Cardiac fibroblast (primary cell): ENCODE results near the gene MAS1L.

Experiments used
- DNase-seq, 2 donors: peaks; one replicate each; pipeline versions ENCODE4 v3.0.0 to v3.0.0-alpha.2; 2010; ENCODE audit warnings: low read depth in 2 of 2
- H3K4me3 ChIP-seq, 2 donors: replicated peaks in 1 of 2; 1 replicate in 1 of 2; 2 replicates in 1 of 2; pipeline ENCODE4 v1.5.1; 2011; ENCODE audit warnings: low read depth in 2 of 2, low read length in 2 of 2, mild to moderate bottlenecking in 2 of 2, moderate library complexity in 1 of 2
- CTCF ChIP-seq: IDR thresholded peaks from one replicate; pipeline ENCODE4 v1.5.1; 2011; ENCODE audit warnings: low read depth, mild to moderate bottlenecking, low read length, inconsistent platforms

MAS1L gene

GRCh38 chr6:29522227-29522626 is 34.5 kb upstream of the MAS1L start:
- DNase-seq: no peak
- TF ChIP-seq CTCF: no peak
- no peak overlapping the region for H3K4me3 ChIP-seq

- no peak overlapping the region for H3K4me3 ChIP-seq
- DNase-seq: no peak
- TF ChIP-seq CTCF: no peak
Observed at GRCh38 chr6:29521006-29521680, 33.4 kb upstream of the MAS1L start.

GRCh38 chr6:29520232-29520631 is 32.5 kb upstream of the MAS1L start:
- DNase-seq: no peak
- H3K4me3 ChIP-seq: no peak overlapping the region
- no peak for TF ChIP-seq CTCF

- TF ChIP-seq CTCF: no peak
- DNase-seq: no peak
- H3K4me3 ChIP-seq: no peak overlapping the region
Observed at GRCh38 chr6:29519291-29520010, 31.7 kb upstream of the MAS1L start.

GRCh38 chr6:29517728-29518440 is 30.1 kb upstream of the MAS1L start:
- TF ChIP-seq CTCF: no peak
- H3K4me3 ChIP-seq: no peak overlapping the region
- DNase-seq: no peak

GRCh38 chr6:29517245-29517644 is 29.5 kb upstream of the MAS1L start:
- no peak for TF ChIP-seq CTCF
- no peak overlapping the region for H3K4me3 ChIP-seq
- DNase-seq: no peak
